ENCODE measurements around the gene TCERG1.

The TCERG1 gene

GRCh38 chr5:146490089-146490843 lies 43.1 kb downstream of the TCERG1 start:
- no peaks in the 10 kb centered on the region for H3K4me1 ChIP-seq (ENCODE audit: control insufficient read depth, insufficient read depth, low read length)
- no peak overlapping the region for H3K27ac ChIP-seq (ENCODE audit: low read depth, low read length)
- H3K36me3 ChIP-seq (ENCODE audit: control insufficient read depth, insufficient read depth, low read length) = peaks cover 80% of the 10 kb centered on the region
- no peak overlapping the region for H3K9ac ChIP-seq (ENCODE audit: low read length)
- H3K27me3 ChIP-seq (ENCODE audit: control insufficient read depth, insufficient read depth, low read length) = no peaks in the 10 kb centered on the region
- no peaks in the 10 kb centered on the region for H3K9me3 ChIP-seq (ENCODE audit: control insufficient read depth, insufficient read depth, low read depth, low read length)
- no peak overlapping the region for H3K4me3 ChIP-seq (ENCODE audit: low read depth, low read length)

GRCh38 chr5:146494656-146495055 lies 47.5 kb downstream of the TCERG1 start:
- Histone ChIP-seq H3K4me3 (ENCODE audit: low read depth, low read length) (no peak overlapping the region), H3K27ac (ENCODE audit: low read depth, low read length) (no peak overlapping the region), H3K9me3 (ENCODE audit: control insufficient read depth, insufficient read depth, low read depth, low read length) (no peaks in the 10 kb centered on the region), H3K27me3 (ENCODE audit: control insufficient read depth, insufficient read depth, low read length) (no peaks in the 10 kb centered on the region), H3K9ac (ENCODE audit: low read length) (no peak overlapping the region), H3K4me1 (ENCODE audit: control insufficient read depth, insufficient read depth, low read length) (no peaks in the 10 kb centered on the region), H3K36me3 (ENCODE audit: control insufficient read depth, insufficient read depth, low read length) (peaks cover 72% of the 10 kb centered on the region)

GRCh38 chr5:146499680-146500079 lies 52.5 kb downstream of the TCERG1 start:
- Histone ChIP-seq H3K36me3 (ENCODE audit: control insufficient read depth, insufficient read depth, low read length) (peaks cover 75% of the 10 kb centered on the region), H3K27me3 (ENCODE audit: control insufficient read depth, insufficient read depth, low read length) (no peaks in the 10 kb centered on the region), H3K9me3 (ENCODE audit: control insufficient read depth, insufficient read depth, low read depth, low read length) (no peaks in the 10 kb centered on the region)

GRCh38 chr5:146507428-146507827 lies 60.3 kb downstream of the TCERG1 start:
- Histone ChIP-seq H3K27me3 (ENCODE audit: control insufficient read depth, insufficient read depth, low read length) (no peaks in the 10 kb centered on the region), H3K4me1 (ENCODE audit: control insufficient read depth, insufficient read depth, low read length) (no peaks in the 10 kb centered on the region), H3K36me3 (ENCODE audit: control insufficient read depth, insufficient read depth, low read length) (peaks cover 90% of the 10 kb centered on the region), H3K9ac (ENCODE audit: low read length) (no peak overlapping the region), H3K27ac (ENCODE audit: low read depth, low read length) (no peak overlapping the region), H3K9me3 (ENCODE audit: control insufficient read depth, insufficient read depth, low read depth, low read length) (no peaks in the 10 kb centered on the region), H3K4me3 (ENCODE audit: low read depth, low read length) (no peak overlapping the region)

More at GRCh38 chr5:146499680-146500079, 52.5 kb downstream of the TCERG1 start:
- no peak overlapping the region for H3K4me3 ChIP-seq (ENCODE audit: low read depth, low read length)
- no peak overlapping the region for H3K9ac ChIP-seq (ENCODE audit: low read length)
- H3K4me1 ChIP-seq (ENCODE audit: control insufficient read depth, insufficient read depth, low read length) = no peaks in the 10 kb centered on the region
- no peak overlapping the region for H3K27ac ChIP-seq (ENCODE audit: low read depth, low read length)

- Histone ChIP-seq H3K27ac (ENCODE audit: low read depth, low read length) (no peak overlapping the region), H3K9me3 (ENCODE audit: control insufficient read depth, insufficient read depth, low read depth, low read length) (no peaks in the 10 kb centered on the region), H3K36me3 (ENCODE audit: control insufficient read depth, insufficient read depth, low read length) (peaks cover 67% of the 10 kb centered on the region), H3K4me3 (ENCODE audit: low read depth, low read length) (no peak overlapping the region), H3K9ac (ENCODE audit: low read length) (no peak overlapping the region), H3K27me3 (ENCODE audit: control insufficient read depth, insufficient read depth, low read length) (no peaks in the 10 kb centered on the region), H3K4me1 (ENCODE audit: control insufficient read depth, insufficient read depth, low read length) (peaks cover 4% of the 10 kb centered on the region; the same call in 1 of the 2 replicates)
Measured at GRCh38 chr5:146510559-146511125, 63.5 kb downstream of the TCERG1 start.

- Histone ChIP-seq H3K9ac (ENCODE audit: low read length) (no peak overlapping the region), H3K4me1 (ENCODE audit: control insufficient read depth, insufficient read depth, low read length) (peaks cover 8% of the 10 kb centered on the region), H3K9me3 (ENCODE audit: control insufficient read depth, insufficient read depth, low read depth, low read length) (no peaks in the 10 kb centered on the region), H3K36me3 (ENCODE audit: control insufficient read depth, insufficient read depth, low read length) (peaks cover 41% of the 10 kb centered on the region), H3K4me3 (ENCODE audit: low read depth, low read length) (no peak overlapping the region), H3K27me3 (ENCODE audit: control insufficient read depth, insufficient read depth, low read length) (no peaks in the 10 kb centered on the region), H3K27ac (ENCODE audit: low read depth, low read length) (no peak overlapping the region)
Measured at GRCh38 chr5:146513462-146513861, 66.3 kb downstream of the TCERG1 start.

- H3K27ac ChIP-seq (ENCODE audit: low read depth, low read length) = no peak overlapping the region
- no peaks in the 10 kb centered on the region for H3K9me3 ChIP-seq (ENCODE audit: control insufficient read depth, insufficient read depth, low read depth, low read length)
- no peak overlapping the region for H3K9ac ChIP-seq (ENCODE audit: low read length)
- peaks cover 8% of the 10 kb centered on the region for H3K4me1 ChIP-seq (ENCODE audit: control insufficient read depth, insufficient read depth, low read length)
- no peaks in the 10 kb centered on the region for H3K27me3 ChIP-seq (ENCODE audit: control insufficient read depth, insufficient read depth, low read length)
- peaks cover 30% of the 10 kb centered on the region for H3K36me3 ChIP-seq (ENCODE audit: control insufficient read depth, insufficient read depth, low read length)
- H3K4me3 ChIP-seq (ENCODE audit: low read depth, low read length) = no peak overlapping the region
Measured at GRCh38 chr5:146514575-146514974, 67.4 kb downstream of the TCERG1 start.

GRCh38 chr5:146515473-146516150 lies 68.5 kb downstream of the TCERG1 start:
- peaks cover 8% of the 10 kb centered on the region for H3K4me1 ChIP-seq (ENCODE audit: control insufficient read depth, insufficient read depth, low read length)
- H3K27me3 ChIP-seq (ENCODE audit: control insufficient read depth, insufficient read depth, low read length) = no peaks in the 10 kb centered on the region
- H3K9me3 ChIP-seq (ENCODE audit: control insufficient read depth, insufficient read depth, low read depth, low read length) = no peaks in the 10 kb centered on the region
- peaks cover 20% of the 10 kb centered on the region for H3K36me3 ChIP-seq (ENCODE audit: control insufficient read depth, insufficient read depth, low read length)
- H3K4me3 ChIP-seq (ENCODE audit: low read depth, low read length) = no peak overlapping the region
- no peak overlapping the region for H3K27ac ChIP-seq (ENCODE audit: low read depth, low read length)
- no peak overlapping the region for H3K9ac ChIP-seq (ENCODE audit: low read length)

- H3K36me3 ChIP-seq (ENCODE audit: control insufficient read depth, insufficient read depth, low read length) = peaks cover 15% of the 10 kb centered on the region
- H3K4me3 ChIP-seq (ENCODE audit: low read depth, low read length) = no peak within 1 kb of the TSS
- H3K27ac ChIP-seq (ENCODE audit: low read depth, low read length) = no peak within 1 kb of the TSS
Measured at GRCh38 chr5:146516151-146516475, 69.0 kb downstream of the TCERG1 start, which contains the start of gene GPR151. TSS of gene GPR151 (minus strand) at chr5:146516190. CDS start at chr5:146516113, 77 bp downstream.

GRCh38 chr5:146519554-146519953 lies 72.4 kb downstream of the TCERG1 start:
- H3K27me3 ChIP-seq (ENCODE audit: control insufficient read depth, insufficient read depth, low read length) = no peaks in the 10 kb centered on the region
- H3K36me3 ChIP-seq (ENCODE audit: control insufficient read depth, insufficient read depth, low read length) = no peaks in the 10 kb centered on the region
- no peak overlapping the region for H3K4me3 ChIP-seq (ENCODE audit: low read depth, low read length)
- H3K9ac ChIP-seq (ENCODE audit: low read length) = no peak overlapping the region
- H3K9me3 ChIP-seq (ENCODE audit: control insufficient read depth, insufficient read depth, low read depth, low read length) = no peaks in the 10 kb centered on the region
- H3K27ac ChIP-seq (ENCODE audit: low read depth, low read length) = no peak overlapping the region
- H3K4me1 ChIP-seq (ENCODE audit: control insufficient read depth, insufficient read depth, low read length) = peaks cover 8% of the 10 kb centered on the region

More at GRCh38 chr5:146516151-146516475, 69.0 kb downstream of the TCERG1 start, which contains the start of gene GPR151:
- Histone ChIP-seq H3K9me3 (ENCODE audit: control insufficient read depth, insufficient read depth, low read depth, low read length) (no peaks in the 10 kb centered on the region), H3K27me3 (ENCODE audit: control insufficient read depth, insufficient read depth, low read length) (no peaks in the 10 kb centered on the region), H3K4me1 (ENCODE audit: control insufficient read depth, insufficient read depth, low read length) (peaks cover 8% of the 10 kb centered on the region), H3K9ac (ENCODE audit: low read length) (no peak within 1 kb of the TSS)

- H3K27me3 ChIP-seq (ENCODE audit: control insufficient read depth, insufficient read depth, low read length) = no peaks in the 10 kb centered on the region
- no peaks in the 10 kb centered on the region for H3K9me3 ChIP-seq (ENCODE audit: control insufficient read depth, insufficient read depth, low read depth, low read length)
- peaks cover 4% of the 10 kb centered on the region for H3K4me1 ChIP-seq (ENCODE audit: control insufficient read depth, insufficient read depth, low read length)
- H3K9ac ChIP-seq (ENCODE audit: low read length) = no peak overlapping the region
- no peak overlapping the region for H3K27ac ChIP-seq (ENCODE audit: low read depth, low read length)
- no peak overlapping the region for H3K4me3 ChIP-seq (ENCODE audit: low read depth, low read length)
- no peaks in the 10 kb centered on the region for H3K36me3 ChIP-seq (ENCODE audit: control insufficient read depth, insufficient read depth, low read length)
Measured at GRCh38 chr5:146520731-146521130, 73.6 kb downstream of the TCERG1 start.

Measured in HUES6 (cell line).